Bronchial epithelial cell (primary cell): Measurements from ENCODE around the gene LEPROT. TPM values are rescaled to one million over a fixed set of nuclear protein-coding genes. Genes with fewer than 3 reads are reported as not detected.
"Not testable (repeated sequence)": the region's sequence is repeated elsewhere in the genome, so short reads cannot be mapped to it uniquely, and the experiment has no call there.

Source experiments
- DNase-seq: peaks from one replicate; pipeline ENCODE4 v3.0.0-alpha.2; 2010; ENCODE audit warnings: low read depth
- FAIRE-seq: peaks from 2 replicates; lab custom pipeline; 2011; peaks lifted over from hg19 to GRCh38; lab: Jason Lieb, UNC
- H3K27me3 ChIP-seq: 2 replicates; pipeline ENCODE4 v1.5.1; 2011; ENCODE audit warnings: low read length; ENCODE audit not compliant: control insufficient read depth, insufficient read depth
- H3K36me3 ChIP-seq: 2 replicates; pipeline ENCODE4 v1.5.1; 2011; ENCODE audit warnings: low read length; ENCODE audit not compliant: control insufficient read depth, insufficient read depth
- H3K4me3 ChIP-seq: 2 replicates; pipeline ENCODE4 v1.5.1; 2011; ENCODE audit warnings: mild to moderate bottlenecking, low read depth, low read length, control low read depth
- total RNA-seq: library from RNA; depleted of rRNA; stranded (reverse); fragments of >200 nt; gene quantifications from 2 replicates; pipeline ENCODE4 v1.2.1, GENCODE V29; 2014
- TF ChIP-seq, protein P1 (sequence below): IDR thresholded peaks from 2 replicates; pipeline ENCODE4 v1.5.1; 2011; ENCODE audit warnings: mild to moderate bottlenecking, moderate library complexity, low read length, control low read depth, inconsistent platforms; ENCODE audit not compliant: insufficient read depth, severe bottlenecking

The LEPROT gene
- total RNA-seq, 1 donor from 2014 or later, result 27.9 TPM

DNA sequence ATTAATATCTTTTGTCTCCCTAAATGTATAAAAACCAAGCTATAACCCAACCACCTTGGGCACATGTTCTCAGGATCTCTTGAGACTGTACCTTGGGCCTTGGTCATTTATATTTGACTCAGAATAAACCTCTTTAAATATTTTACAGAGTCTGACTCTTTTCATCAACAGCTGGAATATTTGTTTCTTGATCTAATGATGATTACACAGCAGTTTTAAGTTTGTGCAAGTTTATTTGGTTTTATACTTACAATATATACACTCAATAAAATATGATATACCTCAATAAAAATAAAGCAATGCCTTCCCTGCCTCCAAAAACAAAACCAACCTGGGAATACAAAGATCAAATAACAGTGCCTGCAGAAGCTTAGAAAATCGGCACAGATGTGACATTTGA is 22.0 kb downstream of the LEPROT start:
- H3K27me3 ChIP-seq, result no peaks in the 10 kb centered on the region
- no peak overlapping the region for H3K4me3 ChIP-seq
- DNase-seq, result no peak
- TF ChIP-seq, protein P1, sequence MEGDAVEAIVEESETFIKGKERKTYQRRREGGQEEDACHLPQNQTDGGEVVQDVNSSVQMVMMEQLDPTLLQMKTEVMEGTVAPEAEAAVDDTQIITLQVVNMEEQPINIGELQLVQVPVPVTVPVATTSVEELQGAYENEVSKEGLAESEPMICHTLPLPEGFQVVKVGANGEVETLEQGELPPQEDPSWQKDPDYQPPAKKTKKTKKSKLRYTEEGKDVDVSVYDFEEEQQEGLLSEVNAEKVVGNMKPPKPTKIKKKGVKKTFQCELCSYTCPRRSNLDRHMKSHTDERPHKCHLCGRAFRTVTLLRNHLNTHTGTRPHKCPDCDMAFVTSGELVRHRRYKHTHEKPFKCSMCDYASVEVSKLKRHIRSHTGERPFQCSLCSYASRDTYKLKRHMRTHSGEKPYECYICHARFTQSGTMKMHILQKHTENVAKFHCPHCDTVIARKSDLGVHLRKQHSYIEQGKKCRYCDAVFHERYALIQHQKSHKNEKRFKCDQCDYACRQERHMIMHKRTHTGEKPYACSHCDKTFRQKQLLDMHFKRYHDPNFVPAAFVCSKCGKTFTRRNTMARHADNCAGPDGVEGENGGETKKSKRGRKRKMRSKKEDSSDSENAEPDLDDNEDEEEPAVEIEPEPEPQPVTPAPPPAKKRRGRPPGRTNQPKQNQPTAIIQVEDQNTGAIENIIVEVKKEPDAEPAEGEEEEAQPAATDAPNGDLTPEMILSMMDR, result no peak
- FAIRE-seq, result no peak
- H3K36me3 ChIP-seq, result no peaks in the 10 kb centered on the region

DNA sequence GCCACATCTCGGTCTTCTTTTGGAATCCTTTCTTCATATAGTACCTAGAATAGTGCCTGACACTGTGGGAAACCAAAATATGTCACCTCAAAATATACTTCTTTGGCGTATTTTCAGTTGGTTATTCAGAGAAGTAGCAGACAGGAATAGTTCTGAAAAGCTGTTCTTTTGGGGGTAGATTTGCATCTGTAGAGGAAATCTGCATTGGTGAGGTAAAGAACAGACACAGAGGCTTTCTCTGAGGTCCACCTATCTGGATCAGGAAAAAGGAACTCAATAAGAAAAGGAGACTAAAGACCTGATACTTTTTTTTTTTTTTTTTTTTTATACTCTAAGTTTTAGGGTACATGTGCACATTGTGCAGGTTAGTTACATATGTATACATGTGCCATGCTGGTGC is 23.2 kb downstream of the LEPROT start:
- H3K4me3 ChIP-seq, result no peak overlapping the region
- FAIRE-seq (no peak), DNase-seq (no peak)
- H3K27me3 ChIP-seq, result no peaks in the 10 kb centered on the region
- TF ChIP-seq, protein P1, result no peak
- no peaks in the 10 kb centered on the region for H3K36me3 ChIP-seq

DNA sequence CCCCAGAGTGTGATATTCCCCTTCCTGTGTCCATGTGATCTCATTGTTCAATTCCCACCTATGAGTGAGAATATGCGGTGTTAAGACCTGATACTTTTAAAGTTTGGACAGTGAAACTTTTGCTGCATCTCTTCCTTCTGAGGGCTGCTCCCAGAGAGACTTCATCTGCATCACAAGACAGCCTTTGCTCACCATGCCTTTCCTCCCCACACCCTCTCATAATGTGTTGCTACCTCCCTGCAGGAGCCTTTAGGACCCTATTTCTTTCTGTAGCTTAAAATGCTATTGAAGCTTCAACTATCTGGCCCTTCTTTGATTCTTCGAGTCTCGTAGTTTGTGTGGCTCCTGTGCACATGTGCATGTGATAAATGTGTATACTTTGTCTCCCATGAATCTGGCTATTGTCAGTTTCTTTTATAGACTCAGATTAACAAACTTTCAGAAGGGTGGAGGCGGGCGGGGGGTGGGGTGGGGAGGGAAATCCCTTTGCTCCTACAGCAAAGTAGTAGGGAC is 23.7 kb downstream of the LEPROT start:
- no peak overlapping the region for H3K4me3 ChIP-seq
- H3K36me3 ChIP-seq, result no peaks in the 10 kb centered on the region
- no peak for FAIRE-seq
- H3K27me3 ChIP-seq, result no peaks in the 10 kb centered on the region
- no peak for DNase-seq
- TF ChIP-seq, protein P1, result no peak

DNA sequence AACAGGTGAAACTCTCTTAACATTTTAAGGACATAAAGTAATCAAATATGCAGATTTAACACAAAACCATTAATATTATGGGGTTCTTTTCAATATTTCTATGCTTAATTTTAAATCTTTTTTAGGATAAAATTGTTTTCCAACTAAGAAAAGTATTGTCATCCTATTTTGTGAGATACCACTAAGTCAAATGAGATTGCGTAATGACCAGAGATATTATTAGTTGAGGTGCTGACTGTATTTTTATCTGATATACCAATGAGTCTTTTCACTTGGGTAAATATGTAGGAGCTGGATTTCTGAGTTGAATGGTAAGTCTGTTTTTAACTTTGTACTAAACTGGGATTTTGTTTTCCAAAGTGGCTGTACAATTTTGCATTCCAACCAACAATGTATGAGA is 25.4 kb downstream of the LEPROT start:
- Histone ChIP-seq H3K36me3 (no peaks in the 10 kb centered on the region), H3K4me3 (no peak overlapping the region), H3K27me3 (no peaks in the 10 kb centered on the region)
- DNase-seq (no peak), FAIRE-seq (no peak)
- TF ChIP-seq, protein P1, result no peak

DNA sequence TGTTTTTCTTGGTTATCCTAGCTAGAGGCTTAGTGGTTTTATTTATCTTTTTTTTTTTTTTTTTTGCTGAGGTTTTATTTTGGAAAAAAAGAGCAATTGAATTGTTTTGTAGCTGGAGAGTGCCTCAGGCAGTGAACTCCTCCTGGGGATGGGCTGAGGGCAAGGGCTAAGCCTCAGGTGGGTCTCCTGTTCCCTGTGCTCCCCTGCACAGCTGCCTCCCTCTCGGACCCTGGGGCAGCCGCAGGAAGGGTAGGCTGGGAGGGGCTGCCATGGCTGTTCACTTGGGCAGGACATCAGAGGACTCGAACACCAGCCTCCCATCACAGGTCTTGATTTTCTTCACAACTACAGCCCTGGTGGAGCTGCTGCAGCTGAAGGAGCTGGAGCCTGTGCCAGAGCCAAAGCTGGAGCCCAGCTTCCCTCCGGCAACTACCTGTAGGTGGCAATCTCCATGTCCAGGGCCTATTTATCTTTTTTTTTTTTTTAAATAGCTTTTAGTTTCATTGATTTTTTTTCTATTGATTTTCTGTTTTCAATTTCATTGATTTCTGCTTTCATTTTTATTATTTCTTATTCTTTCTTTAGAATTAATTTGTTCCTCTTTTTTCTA is 28.9 kb downstream of the LEPROT start:
- Histone ChIP-seq H3K36me3 (no peaks in the 10 kb centered on the region), H3K4me3 (no peak overlapping the region), H3K27me3 (no peaks in the 10 kb centered on the region)
- TF ChIP-seq, protein P1, result peak; percentile 15
- DNase-seq (no peak), FAIRE-seq (no peak)

DNA sequence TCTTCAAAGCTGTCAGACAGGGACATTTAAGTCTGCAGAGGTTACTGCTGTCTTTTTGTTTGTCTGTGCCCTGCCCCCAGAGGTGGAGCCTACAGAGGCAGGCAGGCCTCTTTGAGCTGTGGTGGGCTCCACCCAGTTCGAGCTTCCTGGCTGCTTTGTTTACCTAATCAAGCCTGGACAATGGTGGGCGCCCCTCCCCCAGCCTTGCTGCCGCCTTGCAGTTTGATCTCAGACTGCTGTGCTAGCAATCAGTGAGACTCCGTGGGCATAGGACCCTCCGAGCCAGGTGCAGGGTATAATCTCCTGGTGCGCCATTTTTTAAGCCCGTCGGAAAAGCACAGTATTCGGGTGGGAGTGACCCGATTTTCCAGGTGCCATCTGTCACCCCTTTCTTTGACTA is 35.2 kb downstream of the LEPROT start:
- H3K27me3 ChIP-seq, DNase-seq, H3K36me3 ChIP-seq, H3K4me3 ChIP-seq, FAIRE-seq: not testable (repeated sequence)
